K562 (cell line): ENCODE results near the gene PLEKHN1. TPM values are rescaled to one million over a fixed set of nuclear protein-coding genes. Genes with fewer than 3 reads are reported as not detected.

Source experiments
- BMI1 ChIP-seq: fragments of 150-350 bp; IDR thresholded peaks from 2 replicates; pipeline ENCODE4 v1.6.1; 2014; ENCODE audit warnings: low read length
- CTBP1 ChIP-seq: fragments of 450-650 bp; IDR thresholded peaks from 2 replicates; pipeline ENCODE4 v1.6.1; 2016; ENCODE audit warnings: borderline replicate concordance
- FIP1L1 ChIP-seq: fragments of 200-400 bp; formaldehyde crosslinking; IDR thresholded peaks from 2 replicates; pipeline ENCODE4 v1.6.1; 2018; ENCODE audit warnings: mild to moderate bottlenecking, low read depth, low read length; ENCODE audit not compliant: poor library complexity, severe bottlenecking
- IRF2 ChIP-seq: sonication (generic); formaldehyde crosslinking; IDR thresholded peaks from 2 replicates; pipeline ENCODE4 v1.8.1; 2022; ENCODE audit warnings: mild to moderate bottlenecking, missing genetic modification reagents
- MTA1 ChIP-seq: fragments of 450-650 bp; IDR thresholded peaks from 2 replicates; pipeline ENCODE4 v1.6.1; 2017; ENCODE audit warnings: borderline replicate concordance
- NEUROD1 ChIP-seq: fragments of 150-350 bp; IDR thresholded peaks from 2 replicates; pipeline ENCODE4 v1.6.1; 2014; ENCODE audit warnings: borderline replicate concordance, low read length, low read depth; ENCODE audit not compliant: partially characterized antibody
- NR4A1 ChIP-seq, 2 experiments: fragments of 250-450 bp in 1 of 2; fragments of 450-650 bp in 1 of 2; sonication (Bioruptor Pico) in 1 of 2; IDR thresholded peaks; 2 replicates each; pipeline versions ENCODE4 v1.4.0 to v1.6.1; 2016 to 2020; ENCODE audit warnings: mild to moderate bottlenecking in 2 of 2, missing compliant biosample characterization in 1 of 2, missing genetic modification characterization in 1 of 2, moderate library complexity in 1 of 2
- POLR3A ChIP-seq: IDR thresholded peaks from 2 replicates; pipeline ENCODE4 v1.6.1; 2011; ENCODE audit warnings: borderline replicate concordance, mild to moderate bottlenecking, moderate library complexity; ENCODE audit not compliant: insufficient read length, insufficient read depth; ENCODE audit errors: extremely low read depth
- RBM39 ChIP-seq: fragments of 200-400 bp; formaldehyde crosslinking; optimal IDR thresholded peaks from 2 replicates; pipeline ENCODE3; 2018; ENCODE audit warnings: low read depth, low read length
- ZMIZ1 ChIP-seq, 2 experiments: fragments of 150-350 bp in 1 of 2; IDR thresholded peaks; 2 replicates each; pipeline ENCODE4 v1.6.1; 2012 to 2016; ENCODE audit warnings: low read depth in 2 of 2, low read length in 2 of 2, mild to moderate bottlenecking in 1 of 2, moderate library complexity in 1 of 2
- ZNF134 ChIP-seq: fragments of 250-450 bp; sonication (Bioruptor Pico); conservative IDR thresholded peaks from 2 replicates; pipeline ENCODE4 v1.4.0; 2020
- ZNF165 ChIP-seq: fragments of 250-450 bp; sonication (Bioruptor Pico); IDR thresholded peaks from 2 replicates; pipeline ENCODE4 v1.4.0; 2020; ENCODE audit warnings: borderline replicate concordance
- ZNF316 ChIP-seq: fragments of 450-650 bp; IDR thresholded peaks from 2 replicates; pipeline ENCODE4 v1.6.1; 2016
- ZNF408 ChIP-seq: fragments of 250-450 bp; sonication (Bioruptor Pico); IDR thresholded peaks from 2 replicates; pipeline ENCODE4 v1.4.0; 2020; ENCODE audit warnings: low read depth, mild to moderate bottlenecking, moderate library complexity
- ZNF586 ChIP-seq: fragments of 450-650 bp; formaldehyde crosslinking; conservative IDR thresholded peaks from 2 replicates; pipeline ENCODE4 v1.4.0; 2020; ENCODE audit warnings: mild to moderate bottlenecking, moderate library complexity
- polyA plus RNA-seq, 8 experiments: library from polyadenylated mRNA; depleted of rRNA in 4 of 8; stranded (reverse) in 5 of 8; unstranded in 3 of 8; fragments of >200 nt; fragmentation: Nextera tagmentation in 2 of 8; fragmentation: Illumina TruSeq in 1 of 8; extraction: Ambion mirVana in 2 of 8; extraction: Trizol in 1 of 8; gene quantifications; 2 replicates each; pipeline versions ENCODE4 v1.2.1 to v1.2.3, GENCODE V29; 2011 to 2014; ENCODE audit warnings: inconsistent platforms in 1 of 8, missing spikeins in 1 of 8
- total RNA-seq, 7 experiments: library from RNA; depleted of rRNA in 6 of 7; stranded (reverse); fragments of >200 nt in 6 of 7; fragmentation: Illumina TruSeq in 2 of 7; extraction: Trizol in 2 of 7; gene quantifications; 2 replicates each; pipeline versions ENCODE4 v1.2.1 to v1.2.3, GENCODE V29; 2011 to 2021; ENCODE audit warnings: low replicate concordance in 1 of 7
- TF ChIP-seq, protein P1 (sequence below): fragments of 200-800 bp; sonication (Bioruptor generic); IDR thresholded peaks from 2 replicates; pipeline ENCODE4 v1.6.1; 2017; ENCODE audit warnings: missing genetic modification characterization, missing compliant biosample characterization
- TF ChIP-seq, protein P2 (sequence below): fragments of 450-650 bp; IDR thresholded peaks from 2 replicates; pipeline ENCODE4 v1.6.1; 2016; ENCODE audit warnings: antibody characterized with exemption
- TF ChIP-seq, protein P3 (sequence below): sonication (generic); formaldehyde crosslinking; IDR thresholded peaks from 2 replicates; pipeline ENCODE4 v1.8.0; 2022; ENCODE audit warnings: mild to moderate bottlenecking, missing genetic modification reagents, borderline replicate concordance

PLEKHN1 gene
- total and polyA plus RNA-seq, 9 of the 15 experiments (the other 6 are each of a cell fraction or from before 2014, with no cell fraction given), result 0.07 to 1.5 (median 0.13) TPM; not detected in 2

DNA sequence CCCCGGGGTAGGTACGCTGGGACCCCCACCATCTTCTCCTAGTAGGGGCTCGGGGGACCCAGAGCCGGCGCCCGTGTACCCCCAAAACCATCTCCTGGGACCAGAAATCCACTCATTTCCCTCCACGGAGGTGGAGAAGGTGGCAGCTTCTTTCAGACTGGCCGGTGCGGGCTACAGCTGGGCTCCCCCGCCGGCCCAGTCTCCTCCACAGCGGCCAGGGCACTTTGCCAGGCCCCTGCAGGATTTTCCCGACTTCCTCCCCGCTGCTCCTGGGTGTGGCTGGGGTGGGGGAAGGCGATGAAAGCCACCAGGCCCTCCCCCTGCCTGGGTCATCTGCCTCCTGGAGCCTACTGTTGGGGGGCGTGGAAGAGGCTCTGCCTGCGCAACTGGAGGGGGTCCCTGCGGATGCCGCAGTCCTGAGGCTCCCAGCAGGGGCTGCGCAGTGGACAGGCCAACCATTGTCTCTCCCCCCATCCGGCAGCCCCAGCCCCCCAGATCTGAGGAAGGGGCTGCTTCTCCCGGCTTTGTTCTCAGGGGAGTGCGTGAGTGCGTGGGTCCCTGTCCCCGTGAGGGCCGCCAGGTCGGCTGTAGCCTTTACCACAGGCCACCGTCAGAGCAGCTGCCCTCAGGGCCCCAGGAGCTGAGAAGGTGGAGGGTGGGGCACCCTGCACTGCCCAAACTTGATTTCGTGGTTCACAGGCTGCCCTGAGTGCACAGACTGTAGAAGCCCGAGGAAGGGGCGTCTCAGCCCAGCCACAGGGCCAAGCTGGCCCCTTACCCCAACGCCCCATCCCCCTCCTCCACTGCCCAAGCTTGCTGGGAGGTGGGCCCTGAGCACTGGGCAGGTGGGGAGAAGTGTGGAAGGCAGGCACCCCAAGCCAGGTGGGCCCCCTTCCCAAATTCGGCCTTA lies 55.0 kb downstream of the PLEKHN1 start (continued):
- TF ChIP-seq CTBP1 (peak; percentile 73), BMI1 (no peak), IRF2 (no peak), MTA1 (no peak), FIP1L1 (no peak), ZNF165 (no peak), POLR3A (no peak), ZMIZ1 (IDR thresholded peaks at IDR 0.05; ENCODE audit: low read depth in 2 of 2, low read length in 2 of 2) (no peak), RBM39 (no peak), ZNF134 (CRISPR knock-in tag) (no peak), ZNF316 (no peak), ZNF408 (CRISPR knock-in tag) (no peak), NEUROD1 (peak; percentile 51), NR4A1 (CRISPR knock-in tag; IDR thresholded peaks at IDR 0.05) (no peak), NR4A1 (tag; IDR thresholded peaks at IDR 0.05) (no peak), ZNF586 (CRISPR knock-in tag) (no peak)
- TF ChIP-seq, protein P1, sequence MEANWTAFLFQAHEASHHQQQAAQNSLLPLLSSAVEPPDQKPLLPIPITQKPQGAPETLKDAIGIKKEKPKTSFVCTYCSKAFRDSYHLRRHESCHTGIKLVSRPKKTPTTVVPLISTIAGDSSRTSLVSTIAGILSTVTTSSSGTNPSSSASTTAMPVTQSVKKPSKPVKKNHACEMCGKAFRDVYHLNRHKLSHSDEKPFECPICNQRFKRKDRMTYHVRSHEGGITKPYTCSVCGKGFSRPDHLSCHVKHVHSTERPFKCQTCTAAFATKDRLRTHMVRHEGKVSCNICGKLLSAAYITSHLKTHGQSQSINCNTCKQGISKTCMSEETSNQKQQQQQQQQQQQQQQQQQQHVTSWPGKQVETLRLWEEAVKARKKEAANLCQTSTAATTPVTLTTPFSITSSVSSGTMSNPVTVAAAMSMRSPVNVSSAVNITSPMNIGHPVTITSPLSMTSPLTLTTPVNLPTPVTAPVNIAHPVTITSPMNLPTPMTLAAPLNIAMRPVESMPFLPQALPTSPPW (CRISPR knock-in tag), result no peak; the same call in 1 of the 2 replicates
- TF ChIP-seq, protein P2, sequence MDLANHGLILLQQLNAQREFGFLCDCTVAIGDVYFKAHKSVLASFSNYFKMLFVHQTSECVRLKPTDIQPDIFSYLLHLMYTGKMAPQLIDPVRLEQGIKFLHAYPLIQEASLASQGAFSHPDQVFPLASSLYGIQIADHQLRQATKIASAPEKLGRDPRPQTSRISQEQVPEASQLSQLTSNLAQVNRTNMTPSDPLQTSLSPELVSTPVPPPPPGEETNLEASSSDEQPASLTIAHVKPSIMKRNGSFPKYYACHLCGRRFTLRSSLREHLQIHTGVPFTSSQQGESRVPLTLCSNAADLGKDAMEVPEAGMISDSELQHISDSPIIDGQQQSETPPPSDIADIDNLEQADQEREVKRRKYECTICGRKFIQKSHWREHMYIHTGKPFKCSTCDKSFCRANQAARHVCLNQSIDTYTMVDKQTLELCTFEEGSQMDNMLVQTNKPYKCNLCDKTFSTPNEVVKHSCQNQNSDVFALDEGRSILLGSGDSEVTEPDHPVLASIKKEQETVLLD, result 0 out of 2 replicates have a peak, but pooled peaks have one; percentile 55
- TF ChIP-seq, protein P3, sequence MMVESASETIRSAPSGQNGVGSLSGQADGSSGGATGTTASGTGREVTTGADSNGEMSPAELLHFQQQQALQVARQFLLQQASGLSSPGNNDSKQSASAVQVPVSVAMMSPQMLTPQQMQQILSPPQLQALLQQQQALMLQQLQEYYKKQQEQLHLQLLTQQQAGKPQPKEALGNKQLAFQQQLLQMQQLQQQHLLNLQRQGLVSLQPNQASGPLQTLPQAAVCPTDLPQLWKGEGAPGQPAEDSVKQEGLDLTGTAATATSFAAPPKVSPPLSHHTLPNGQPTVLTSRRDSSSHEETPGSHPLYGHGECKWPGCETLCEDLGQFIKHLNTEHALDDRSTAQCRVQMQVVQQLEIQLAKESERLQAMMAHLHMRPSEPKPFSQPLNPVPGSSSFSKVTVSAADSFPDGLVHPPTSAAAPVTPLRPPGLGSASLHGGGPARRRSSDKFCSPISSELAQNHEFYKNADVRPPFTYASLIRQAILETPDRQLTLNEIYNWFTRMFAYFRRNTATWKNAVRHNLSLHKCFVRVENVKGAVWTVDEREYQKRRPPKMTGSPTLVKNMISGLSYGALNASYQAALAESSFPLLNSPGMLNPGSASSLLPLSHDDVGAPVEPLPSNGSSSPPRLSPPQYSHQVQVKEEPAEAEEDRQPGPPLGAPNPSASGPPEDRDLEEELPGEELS (CRISPR knock-in tag), result no peak
